Measurements from ENCODE around the gene HS3ST6.

GRCh38 chr16:1876468-1876867 is 41.7 kb downstream of the HS3ST6 start:
- TF ChIP-seq POLR2A (IDR thresholded peaks at IDR 0.05): no peak
- no peak for TF ChIP-seq CTCF (IDR thresholded peaks at IDR 0.05)

Data from vagina (tissue), 2 donors.